ENCODE results near the gene DEFB116. TPM values are rescaled to one million over a fixed set of nuclear protein-coding genes. Genes with fewer than 3 reads are reported as not detected.
"Not testable (repeated sequence)": the region's sequence is repeated elsewhere in the genome, so short reads cannot be mapped to it uniquely, and the experiment has no call there.

The DEFB116 gene, protein sequence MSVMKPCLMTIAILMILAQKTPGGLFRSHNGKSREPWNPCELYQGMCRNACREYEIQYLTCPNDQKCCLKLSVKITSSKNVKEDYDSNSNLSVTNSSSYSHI
- total RNA-seq = not detected

DNA sequence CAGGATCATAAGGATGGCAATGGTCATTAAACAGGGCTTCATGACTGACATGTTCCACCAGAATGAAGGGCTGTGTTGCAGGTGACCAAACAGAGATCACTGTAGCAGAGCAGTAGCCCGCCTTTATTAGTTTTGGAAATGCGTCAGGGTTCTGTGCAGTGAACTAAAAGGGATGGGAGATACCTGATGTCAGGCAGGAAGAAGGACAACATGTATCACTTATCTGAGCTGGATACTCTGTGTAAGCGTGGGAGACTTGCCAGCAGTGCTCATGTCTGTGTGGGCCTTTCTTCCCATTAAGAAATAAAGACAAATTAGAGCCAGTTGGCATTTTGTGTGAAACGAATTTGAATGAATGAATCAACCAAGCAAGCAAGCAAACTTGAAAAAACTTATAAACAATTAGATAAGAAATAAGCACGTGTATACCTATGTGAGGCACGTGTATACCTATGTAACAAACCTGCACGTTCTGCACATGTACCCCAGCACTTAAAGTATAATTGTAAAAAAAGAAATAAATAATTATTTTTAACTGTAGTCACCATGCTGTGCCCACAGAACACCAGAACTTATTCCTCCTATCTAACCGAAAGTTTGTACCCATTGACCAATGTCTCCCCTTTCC, at the start of gene DEFB116:
TSS of gene DEFB116 (minus strand) at position 51 of the 628 bp plus-strand sequence. CDS start at position 51, 0 bp downstream.
- POLR2A ChIA-PET = no interaction called here

DNA sequence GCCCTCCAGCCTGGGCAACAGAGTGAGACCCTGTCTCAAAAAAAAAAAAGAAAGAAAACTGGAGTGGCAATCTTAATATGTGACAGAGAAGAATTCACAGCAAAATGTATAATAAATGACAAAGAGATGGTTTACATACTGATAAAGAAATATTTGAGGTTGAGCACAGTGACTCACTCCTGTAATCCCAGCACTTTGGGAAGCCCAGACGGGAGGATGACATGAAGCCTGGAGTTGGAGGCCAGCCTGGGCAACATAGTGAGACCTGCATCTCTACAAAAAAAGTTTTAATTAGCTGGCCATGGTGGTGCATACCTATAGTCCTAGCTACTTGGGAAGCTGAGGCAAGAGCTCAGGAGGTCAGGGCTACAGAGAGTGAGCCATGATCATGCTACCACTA, 47.6 kb upstream of the DEFB116 start:
- CTCF ChIA-PET = no interaction called here
- POLR2A ChIA-PET = no interaction called here

More for the DNA sequence above, at the start of gene DEFB116:
- CTCF ChIA-PET = no interaction called here

DNA sequence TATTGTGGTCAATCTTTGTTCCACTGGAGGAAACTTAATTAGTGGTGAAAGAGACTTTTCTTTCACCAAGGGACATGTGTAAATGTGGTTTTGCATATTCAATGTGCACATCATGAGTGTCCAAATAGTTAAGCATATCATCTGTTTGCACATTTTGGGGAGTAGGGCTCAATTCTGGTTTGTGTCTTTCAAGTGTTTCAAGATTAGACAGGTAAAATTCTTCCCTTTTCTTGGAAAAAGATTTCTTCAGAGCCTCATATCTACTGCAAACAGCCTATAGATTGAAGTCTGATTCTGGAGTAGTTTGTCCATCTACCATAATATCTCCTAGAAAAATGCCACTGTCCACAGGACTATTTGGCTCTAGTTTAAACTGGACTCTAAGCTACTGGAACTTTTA, 33.1 kb upstream of the DEFB116 start:
- POLR2A ChIA-PET = no interaction called here
- CTCF ChIA-PET = no interaction called here

DNA sequence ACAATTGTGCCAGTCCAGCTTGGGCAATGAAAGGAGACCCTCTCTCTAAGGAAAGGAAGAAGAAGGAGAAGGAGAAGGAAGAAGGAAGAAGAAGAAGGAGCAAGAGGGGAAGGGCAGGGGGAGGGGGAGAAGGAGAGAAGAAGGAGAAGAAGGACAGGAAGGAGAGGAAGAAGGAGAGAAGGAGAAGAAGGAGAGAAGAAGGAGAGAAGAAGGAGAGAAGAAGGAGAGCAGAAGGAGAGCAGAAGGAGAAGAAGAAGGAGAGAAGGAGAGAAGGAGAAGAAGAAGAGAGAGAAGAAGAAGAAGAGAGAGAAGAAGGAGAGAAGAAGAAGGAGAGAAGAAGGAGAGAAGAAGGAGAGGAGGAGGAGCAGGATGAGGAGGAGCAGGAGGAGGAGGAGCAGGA, 22.5 kb upstream of the DEFB116 start:
- POLR2A ChIA-PET = no interaction called here
- CTCF ChIA-PET = no interaction called here

DNA sequence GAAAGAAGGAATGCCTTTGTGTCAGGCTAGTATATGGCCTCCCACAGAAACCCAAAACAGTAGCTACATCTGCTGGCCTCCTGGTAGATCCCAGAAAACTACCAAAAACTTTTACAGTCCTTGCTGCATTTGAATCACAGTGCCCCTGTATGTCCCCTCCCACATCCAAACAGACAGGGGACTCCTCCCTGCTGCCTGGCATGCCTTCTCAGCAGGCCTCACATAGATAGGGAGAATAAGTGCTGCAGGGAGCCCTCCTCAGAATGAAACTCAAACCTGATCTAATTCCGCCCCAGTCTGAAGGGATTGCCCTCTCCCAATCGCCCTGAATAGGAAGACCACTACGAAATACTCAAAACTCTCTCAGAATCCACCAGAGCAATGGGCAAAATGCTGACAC, 14.1 kb upstream of the DEFB116 start:
- ChIA-PET CTCF (no interaction called here), POLR2A (no interaction called here)

DNA sequence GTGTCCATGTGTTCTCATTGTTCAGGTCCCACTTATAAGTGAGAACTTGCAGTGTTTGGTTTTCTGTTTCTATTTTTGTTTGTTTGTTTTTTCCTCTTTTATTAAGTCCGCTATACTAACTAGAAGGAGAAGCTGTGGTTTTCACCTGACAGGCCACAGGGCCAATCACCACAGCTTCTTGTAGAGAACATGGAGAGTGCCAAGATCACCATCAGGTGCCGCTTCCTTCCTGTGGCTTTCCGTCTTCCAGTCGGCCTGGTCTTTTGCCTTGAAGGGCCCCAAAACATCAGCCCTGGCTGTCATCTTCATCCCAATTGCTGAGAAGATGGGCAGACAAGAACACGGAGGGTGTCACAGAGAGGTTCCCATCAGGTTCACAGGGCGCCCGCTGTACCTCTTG, 23.4 kb downstream of the DEFB116 start:
- POLR2A ChIA-PET, CTCF ChIA-PET: not testable (repeated sequence)

DNA sequence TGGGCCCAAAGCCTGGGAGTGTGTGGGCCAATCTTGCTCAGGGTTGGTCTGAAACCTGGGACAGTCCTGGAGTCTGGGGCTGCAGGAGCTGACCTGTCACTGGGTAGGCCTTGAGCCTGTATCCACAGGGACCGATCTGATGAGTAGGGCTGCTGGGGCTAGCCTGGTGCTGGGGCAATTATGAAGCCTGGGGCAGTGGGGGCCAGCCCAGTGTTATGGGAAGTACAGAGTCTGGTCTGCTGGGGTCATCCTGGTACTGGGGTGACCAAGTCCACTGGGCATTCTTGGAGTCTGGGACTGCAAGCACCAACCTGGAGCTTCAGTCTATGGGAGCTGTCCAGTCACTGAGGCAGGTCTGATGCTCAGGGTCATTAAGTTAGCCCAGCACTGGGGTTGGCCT, 30.2 kb downstream of the DEFB116 start:
- ChIA-PET POLR2A (no interaction called here), CTCF (no interaction called here)

DNA sequence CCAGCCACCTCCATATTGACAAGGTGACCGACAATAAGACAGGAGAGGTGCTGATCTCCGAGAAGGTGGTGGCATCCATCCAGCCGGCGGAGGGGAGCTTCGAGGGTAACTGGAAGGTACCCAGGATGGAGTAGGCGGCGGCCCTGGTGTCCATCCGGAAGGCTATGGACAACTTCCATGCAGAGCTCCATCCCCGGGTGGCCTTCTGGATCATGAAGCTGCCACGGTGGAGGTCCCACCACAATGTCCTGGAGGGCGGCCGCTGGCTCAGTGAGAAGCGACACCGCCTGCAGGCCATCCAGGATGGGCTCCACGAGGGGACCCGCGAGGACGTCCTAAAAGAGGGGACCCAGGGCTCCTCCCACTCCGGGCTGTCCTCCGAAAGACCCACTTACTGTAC, 33.9 kb downstream of the DEFB116 start:
- ChIA-PET CTCF (no interaction called here), POLR2A (no interaction called here)

DNA sequence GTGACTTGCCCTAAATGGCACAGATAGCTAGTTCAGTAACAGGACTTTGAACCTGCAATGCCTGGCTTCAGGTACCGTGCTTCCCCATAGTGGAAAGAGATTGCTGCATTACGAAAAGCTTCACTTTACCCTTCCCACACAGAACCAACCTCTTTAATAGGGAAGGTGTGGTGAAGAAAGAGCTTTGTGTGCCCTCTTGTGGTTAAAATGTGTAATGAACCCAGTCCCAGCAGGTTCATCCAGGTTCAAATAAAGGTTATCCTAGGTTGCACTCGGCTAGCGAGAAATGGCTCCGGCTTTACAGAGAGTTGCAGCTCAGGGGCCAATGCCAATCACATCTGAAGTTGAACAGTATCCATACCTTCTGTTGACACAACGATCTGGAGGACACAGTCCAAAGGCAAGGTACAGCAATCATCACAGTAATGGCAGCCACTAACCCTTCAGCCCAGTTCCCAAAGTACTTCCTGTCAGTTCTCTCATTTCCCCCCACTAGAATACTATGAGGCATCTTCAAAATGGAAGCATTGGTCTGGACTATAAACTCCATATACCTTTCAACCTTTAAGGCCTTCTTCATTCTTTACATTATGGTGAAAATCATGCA, 48.0 kb downstream of the DEFB116 start:
- POLR2A ChIA-PET = no interaction called here
- CTCF ChIA-PET = no interaction called here

DNA sequence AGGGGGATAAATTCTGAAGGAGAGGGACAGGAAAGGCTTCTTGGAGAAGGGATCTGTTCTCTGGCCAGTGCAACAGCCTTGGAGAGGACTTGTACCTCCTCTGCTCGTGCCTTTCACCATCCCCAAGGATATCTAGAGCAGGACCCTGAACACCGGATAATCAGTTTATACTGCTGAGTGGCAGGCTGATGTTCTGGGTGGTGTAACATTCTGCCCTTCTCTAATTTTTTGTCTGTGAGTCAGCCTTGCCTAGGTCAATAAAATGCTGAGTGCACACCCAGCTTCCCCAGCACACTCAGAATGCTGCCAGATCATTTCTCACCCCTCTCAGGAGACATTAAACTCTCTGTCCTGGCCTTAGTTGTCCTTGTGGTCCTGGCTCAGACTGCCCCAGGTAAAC, 51.0 kb downstream of the DEFB116 start, which contains the start of gene DEFB115:
TSS of gene DEFB115 (plus strand) at position 301 of the 400 bp plus-strand sequence. CDS start at position 301, 0 bp downstream.
- POLR2A ChIA-PET = no interaction called here
- CTCF ChIA-PET = no interaction called here

DNA sequence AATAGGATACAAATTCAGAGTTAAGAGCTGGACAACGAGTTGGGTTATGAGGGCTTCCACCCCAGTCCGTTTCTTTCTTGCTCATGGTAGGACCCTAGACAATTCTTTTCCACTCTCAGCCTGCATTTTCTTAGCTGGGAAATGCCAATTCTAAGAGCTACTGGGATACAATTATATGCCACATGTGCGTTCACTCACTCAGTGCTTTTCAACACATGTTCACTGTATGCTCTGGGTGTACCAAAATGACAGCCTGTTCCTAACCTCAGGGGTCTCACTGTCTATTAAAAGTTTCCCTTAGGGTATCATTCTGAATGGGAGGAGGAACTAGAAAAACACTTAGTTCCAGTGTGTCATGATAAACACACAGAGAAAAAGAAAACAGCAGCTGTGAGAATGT, 51.4 kb downstream of the DEFB116 start:
- ChIA-PET POLR2A (no interaction called here), CTCF (no interaction called here)

Other genes with a start within 250 kb of the DEFB116 start
- not detected for gene DEFB115, start 50.9 kb downstream of the DEFB116 start, total RNA-seq
- not detected for gene DEFB118, start 60.0 kb upstream of the DEFB116 start, total RNA-seq
- not detected for gene DEFB119, start 82.0 kb upstream of the DEFB116 start, total RNA-seq
- not detected for gene DEFB121, start 97.6 kb upstream of the DEFB116 start, total RNA-seq
- not detected for gene DEFB123, start 132.0 kb upstream of the DEFB116 start, total RNA-seq
- not detected for gene DEFB124, start 166.5 kb upstream of the DEFB116 start, total RNA-seq
- not detected for gene REM1, start 166.7 kb upstream of the DEFB116 start, total RNA-seq
- gene HM13, start 205.9 kb upstream of the DEFB116 start, total RNA-seq = 100 to 1,000 TPM; 163 to 168 TPM

All from activated CD8-positive, alpha-beta memory T cell treated with anti-CD3 and anti-CD28 coated beads for 36 hours (primary cell).